SK-N-SH treated with all-trans-retinoic acid at 6 μM for 48 hours (cell line): ENCODE results near the gene EZR.

Experiments
- ATAC-seq: fragments of 200-7000 bp; cut with Tn5 transposase; 3 replicates; pipeline ENCODE4 v1.9.1; 2020; ENCODE audit warnings: mild to moderate bottlenecking, moderate library complexity
- ARNTL ChIP-seq: fragments of 450-650 bp; formaldehyde crosslinking; IDR thresholded peaks from 2 replicates; pipeline ENCODE4 v1.5.0; 2020; ENCODE audit warnings: low read depth, mild to moderate bottlenecking, moderate library complexity, borderline replicate concordance
- BACH2 ChIP-seq: fragments of 250-450 bp; sonication (Bioruptor Pico); IDR thresholded peaks from 2 replicates; pipeline ENCODE4 v1.9.0; 2021; ENCODE audit warnings: mild to moderate bottlenecking, borderline replicate concordance
- CREB5 ChIP-seq: fragments of 250-450 bp; sonication (Bioruptor Pico); IDR thresholded peaks from 2 replicates; pipeline ENCODE4 v1.5.1; 2020; ENCODE audit warnings: low read depth, mild to moderate bottlenecking, moderate library complexity
- CSDC2 ChIP-seq: fragments of 250-450 bp; sonication (Bioruptor Pico); IDR thresholded peaks from 2 replicates; pipeline ENCODE4 v1.5.0; 2020; ENCODE audit warnings: mild to moderate bottlenecking, moderate library complexity
- CSRNP3 ChIP-seq: fragments of 250-450 bp; sonication (Bioruptor Pico); IDR thresholded peaks from 2 replicates; pipeline ENCODE4 v1.5.1; 2021; ENCODE audit warnings: mild to moderate bottlenecking, moderate library complexity
- ESRRG ChIP-seq: fragments of 250-450 bp; sonication (Bioruptor Pico); IDR thresholded peaks from 2 replicates; pipeline ENCODE4 v1.6.1; 2021; ENCODE audit warnings: mild to moderate bottlenecking
- GLIS3 ChIP-seq: fragments of 250-450 bp; sonication (Bioruptor Pico); IDR thresholded peaks from 2 replicates; pipeline ENCODE4 v1.5.0; 2020; ENCODE audit warnings: mild to moderate bottlenecking, moderate library complexity
- ISL1 ChIP-seq: fragments of 250-450 bp; sonication (Bioruptor Pico); IDR thresholded peaks from 2 replicates; pipeline ENCODE4 v2.1.2; 2022; ENCODE audit warnings: mild to moderate bottlenecking, moderate library complexity
- OSR1 ChIP-seq: fragments of 250-450 bp; sonication (Bioruptor Pico); IDR thresholded peaks from 2 replicates; pipeline ENCODE4 v1.8.0; 2022; ENCODE audit warnings: moderate library complexity, mild to moderate bottlenecking, inconsistent platforms
- PATZ1 ChIP-seq: fragments of 250-450 bp; sonication (Bioruptor Pico); IDR thresholded peaks from 2 replicates; pipeline ENCODE4 v1.8.0; 2020; ENCODE audit warnings: mild to moderate bottlenecking, moderate library complexity, borderline replicate concordance
- POU6F1 ChIP-seq: fragments of 250-450 bp; sonication (Bioruptor Pico); IDR thresholded peaks from 2 replicates; pipeline ENCODE4 v1.8.0; 2021; ENCODE audit warnings: low read depth, mild to moderate bottlenecking, moderate library complexity, borderline replicate concordance
- PPARA ChIP-seq: fragments of 250-450 bp; sonication (Bioruptor Pico); IDR thresholded peaks from 2 replicates; pipeline ENCODE4 v1.5.0; 2020; ENCODE audit warnings: mild to moderate bottlenecking, borderline replicate concordance
- RARB ChIP-seq: fragments of 250-450 bp; sonication (Bioruptor Pico); IDR thresholded peaks from 2 replicates; pipeline ENCODE4 v1.8.0; 2021; ENCODE audit warnings: mild to moderate bottlenecking, moderate library complexity
- SNAI2 ChIP-seq: fragments of 250-450 bp; sonication (Bioruptor Pico); IDR thresholded peaks from 2 replicates; pipeline ENCODE4 v1.5.0; 2020; ENCODE audit warnings: mild to moderate bottlenecking, moderate library complexity
- TCF4 ChIP-seq: fragments of 250-450 bp; sonication (Bioruptor Pico); IDR thresholded peaks from 2 replicates; pipeline ENCODE4 v1.8.0; 2021; ENCODE audit warnings: mild to moderate bottlenecking, moderate library complexity, borderline replicate concordance
- TOX ChIP-seq: fragments of 250-450 bp; sonication (Bioruptor Pico); IDR thresholded peaks from 2 replicates; pipeline ENCODE4 v1.8.0; 2021; ENCODE audit warnings: mild to moderate bottlenecking, moderate library complexity, borderline replicate concordance
- ZFP3 ChIP-seq: fragments of 250-450 bp; sonication (Bioruptor Pico); IDR thresholded peaks from 2 replicates; pipeline ENCODE4 v1.5.0; 2020; ENCODE audit warnings: mild to moderate bottlenecking, moderate library complexity
- ZFP30 ChIP-seq: fragments of 450-650 bp; formaldehyde crosslinking; IDR thresholded peaks from 2 replicates; pipeline ENCODE4 v1.5.0; 2022; ENCODE audit warnings: mild to moderate bottlenecking, moderate library complexity
- ZNF565 ChIP-seq: fragments of 450-650 bp; formaldehyde crosslinking; conservative IDR thresholded peaks from 2 replicates; pipeline ENCODE4 v1.5.0; 2020; ENCODE audit warnings: low read depth, mild to moderate bottlenecking, moderate library complexity
- ZNF70 ChIP-seq: fragments of 450-650 bp; formaldehyde crosslinking; IDR thresholded peaks from 2 replicates; pipeline ENCODE4 v1.5.0; 2020; ENCODE audit warnings: mild to moderate bottlenecking, moderate library complexity
- ZNF8 ChIP-seq: fragments of 450-650 bp; formaldehyde crosslinking; IDR thresholded peaks from 2 replicates; pipeline ENCODE4 v1.5.0; 2020; ENCODE audit warnings: mild to moderate bottlenecking, moderate library complexity

Gene EZR

GRCh38 chr6:158756977-158757752, 62.0 kb downstream of the EZR start:
- ATAC-seq, result no peak
- TF ChIP-seq ARNTL (CRISPR knock-in tag) (no peak), GLIS3 (CRISPR knock-in tag) (no peak), CSRNP3 (CRISPR knock-in tag) (no peak), ZFP30 (CRISPR knock-in tag) (no peak), CREB5 (CRISPR knock-in tag) (no peak)

GRCh38 chr6:158756126-158756525, 63.0 kb downstream of the EZR start:
- ATAC-seq, result no peak

GRCh38 chr6:158755636-158756035, 63.5 kb downstream of the EZR start:
- no peak for TF ChIP-seq CREB5 (CRISPR knock-in tag)
- no peak for TF ChIP-seq SNAI2 (CRISPR knock-in tag)
- no peak for TF ChIP-seq ZNF70 (CRISPR knock-in tag)
- no peak for TF ChIP-seq OSR1 (CRISPR knock-in tag)
- TF ChIP-seq TOX (CRISPR knock-in tag), result no peak
- TF ChIP-seq ARNTL (CRISPR knock-in tag), result no peak
- TF ChIP-seq BACH2 (CRISPR knock-in tag), result no peak
- no peak for TF ChIP-seq RARB
- no peak for TF ChIP-seq ISL1 (CRISPR knock-in tag)
- TF ChIP-seq CSRNP3 (CRISPR knock-in tag), result no peak
- no peak for TF ChIP-seq TCF4 (CRISPR knock-in tag)
- no peak for TF ChIP-seq ESRRG (CRISPR knock-in tag)
- no peak for TF ChIP-seq POU6F1 (CRISPR knock-in tag)
- no peak for TF ChIP-seq ZNF565 (CRISPR knock-in tag)
- TF ChIP-seq PATZ1 (CRISPR knock-in tag), result no peak
- TF ChIP-seq PPARA (CRISPR knock-in tag), result no peak
- ATAC-seq, result no peak

More at GRCh38 chr6:158756126-158756525, 63.0 kb downstream of the EZR start:
- TF ChIP-seq TOX (CRISPR knock-in tag) (no peak), ZNF8 (CRISPR knock-in tag) (no peak), CSRNP3 (CRISPR knock-in tag) (no peak), ZNF70 (CRISPR knock-in tag) (no peak), TCF4 (CRISPR knock-in tag) (no peak), ZFP30 (CRISPR knock-in tag) (no peak), ZFP3 (CRISPR knock-in tag) (no peak), CSDC2 (CRISPR knock-in tag) (no peak), ISL1 (CRISPR knock-in tag) (no peak), CREB5 (CRISPR knock-in tag) (no peak)
- TF ChIP-seq, all 23 proteins: peak for 0
